ENCODE measurements around the gene ARMC2. TPM values are rescaled to one million over a fixed set of nuclear protein-coding genes. Genes with fewer than 3 reads are reported as not detected.

Gene ARMC2
- total and polyA plus RNA-seq, 2 experiments from 2014 or later, result 2.7 to 4.4 TPM

- Histone ChIP-seq H3K36me3 (ENCODE audit: insufficient read depth) (no peaks in the 10 kb centered on the region), H3K27me3 (ENCODE audit: insufficient read depth) (no peaks in the 10 kb centered on the region), H3K4me2 (no peak overlapping the region), H2AFZ (no peak overlapping the region), H3K27ac (ENCODE audit: low read depth) (no peak overlapping the region), H4K20me1 (replicated peaks; ENCODE audit: insufficient read depth) (no peaks in the 10 kb centered on the region), H3K79me2 (replicated peaks; ENCODE audit: insufficient read depth) (no peaks in the 10 kb centered on the region), H3K4me3 (no peak overlapping the region), H3K4me1 (ENCODE audit: insufficient read depth) (no peaks in the 10 kb centered on the region), H3K9me2 (ENCODE audit: insufficient read depth) (no peaks in the 10 kb centered on the region), H3F3A (replicated peaks; ENCODE audit: low read depth) (no peaks in the 10 kb centered on the region)
- Mint-ChIP-seq H3K4me3 (no peak overlapping the region), H3K27me3 (ENCODE audit: insufficient read depth, low read depth, poor library complexity) (no peaks in the 10 kb centered on the region), H3K36me3 (ENCODE audit: low read depth) (no peaks in the 10 kb centered on the region), H3K4me1 (peaks cover 4% of the 10 kb centered on the region; the same call in 1 of the 3 replicates), H3K27ac (no peak overlapping the region), H3K9me3 (no peaks in the 10 kb centered on the region)
- ATAC-seq (no peak), DNase-seq (ENCODE audit: low spot score) (no peak)
- no peak for TF ChIP-seq EZH2 (IDR thresholded peaks at IDR 0.05; ENCODE audit: low read depth, unreplicated experiment)
- no peak for TF ChIP-seq ETS1 (IDR thresholded peaks at IDR 0.05)
- TF ChIP-seq NANOG (IDR thresholded peaks at IDR 0.05; ENCODE audit: borderline replicate concordance), result no peak
- no peak for TF ChIP-seq STAT1 (IDR thresholded peaks at IDR 0.05; ENCODE audit: unreplicated experiment)
- TF ChIP-seq ZNF331 (CRISPR knock-in tag; IDR thresholded peaks at IDR 0.05; ENCODE audit: low read depth), result no peak
- no peak for TF ChIP-seq JUNB (IDR thresholded peaks at IDR 0.05; ENCODE audit: unreplicated experiment)
Observed at GRCh38 chr6:108904741-108905140, 56.5 kb downstream of the ARMC2 start.

- H3K79me2 ChIP-seq (replicated peaks; ENCODE audit: insufficient read depth), result no peaks in the 10 kb centered on the region
- H3K36me3 ChIP-seq (ENCODE audit: insufficient read depth), result no peaks in the 10 kb centered on the region
- Mint-ChIP-seq H3K9me3 (no peaks in the 10 kb centered on the region), H3K36me3 (ENCODE audit: low read depth) (no peaks in the 10 kb centered on the region), H3K27me3 (ENCODE audit: insufficient read depth, low read depth, poor library complexity) (peaks cover 3% of the 10 kb centered on the region), H3K27ac (no peak overlapping the region), H3K4me3 (no peak overlapping the region), H3K4me1 (peaks cover 7% of the 10 kb centered on the region)
- H3F3A ChIP-seq (replicated peaks; ENCODE audit: low read depth), result no peaks in the 10 kb centered on the region
- DNase-seq (ENCODE audit: low spot score), result peak; percentile 89
- no peak overlapping the region for H3K27ac ChIP-seq (ENCODE audit: low read depth)
- H3K4me1 ChIP-seq (ENCODE audit: insufficient read depth), result no peaks in the 10 kb centered on the region
- H3K4me2 ChIP-seq, result no peak overlapping the region
- H4K20me1 ChIP-seq (replicated peaks; ENCODE audit: insufficient read depth), result no peaks in the 10 kb centered on the region
- peak; percentile 90 for ATAC-seq
- H3K9me2 ChIP-seq (ENCODE audit: insufficient read depth), result no peaks in the 10 kb centered on the region
- no peaks in the 10 kb centered on the region for H3K27me3 ChIP-seq (ENCODE audit: insufficient read depth)
- no peak overlapping the region for H3K4me3 ChIP-seq
- H2AFZ ChIP-seq, result no peak overlapping the region
- TF ChIP-seq REST (IDR thresholded peaks at IDR 0.05; ENCODE audit: unreplicated experiment) (no peak), STAT1 (IDR thresholded peaks at IDR 0.05; ENCODE audit: unreplicated experiment) (no peak), ZNF114 (CRISPR knock-in tag; IDR thresholded peaks at IDR 0.05) (no peak), ZNF462 (CRISPR knock-in tag; IDR thresholded peaks at IDR 0.05) (peak; percentile 80), JUNB (IDR thresholded peaks at IDR 0.05; ENCODE audit: unreplicated experiment) (no peak), EZH2phosphoT487 (IDR thresholded peaks at IDR 0.05; ENCODE audit: unreplicated experiment) (no peak), NANOG (IDR thresholded peaks at IDR 0.05; ENCODE audit: borderline replicate concordance) (no peak)
Observed at GRCh38 chr6:108914235-108915022, 66.2 kb downstream of the ARMC2 start.

Measured in GM23338 (cell line).